Skin epidermis (tissue), 12 donors: ENCODE data around the gene PTGS1.

ENCODE experiments used
- H3K27ac ChIP-seq, 21 experiments: fragments of 200-600 bp; sonication (generic) in 11 of 21; one replicate each; pipeline ENCODE4 v1.5.0; 2020; ENCODE audit warnings: mild to moderate bottlenecking in 3 of 21, inconsistent platforms in 2 of 21, moderate library complexity in 2 of 21
- H3K4me3 ChIP-seq, 7 experiments: fragments of 200-600 bp; sonication (generic) in 2 of 7; one replicate each; pipeline ENCODE4 v1.5.0; 2020; ENCODE audit warnings: inconsistent platforms in 2 of 7, mild to moderate bottlenecking in 2 of 7, moderate library complexity in 1 of 7

The PTGS1 gene

DNA sequence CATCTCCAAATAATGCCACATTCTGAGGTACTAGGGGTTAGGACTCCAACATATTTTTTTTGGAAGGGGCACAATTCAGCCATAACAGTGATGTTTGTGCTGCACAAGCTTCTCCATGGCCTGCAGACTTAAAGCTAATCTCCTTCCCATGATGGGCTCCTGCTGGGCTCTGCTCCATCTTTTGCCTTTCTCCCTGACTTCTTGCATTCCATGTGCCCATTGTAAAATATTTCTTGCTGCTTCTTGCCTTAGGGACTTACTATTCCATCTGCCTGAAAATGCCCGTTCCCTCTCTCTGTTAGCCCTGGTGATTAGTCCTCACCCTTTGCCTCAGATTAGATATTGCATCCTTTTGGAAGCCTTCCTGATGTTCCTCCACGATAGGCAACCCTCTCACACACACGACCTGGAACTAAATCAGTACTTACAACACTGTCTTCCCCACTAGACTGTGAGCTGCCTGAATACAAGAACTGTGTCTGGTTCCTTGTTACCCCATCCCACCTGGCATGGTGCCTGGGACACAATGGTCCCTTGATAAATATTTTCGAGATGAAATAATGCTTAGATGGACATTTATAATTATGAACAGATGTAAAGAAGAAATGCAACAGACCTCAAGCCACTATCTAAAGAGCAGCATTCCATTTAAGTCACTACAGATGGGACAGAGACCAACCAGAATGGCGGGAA is 73.4 kb downstream of the PTGS1 start:
- H3K4me3 ChIP-seq: no peak overlapping the region
- H3K27ac ChIP-seq: no peak overlapping the region
